DLD1 (cell line): ENCODE results near the gene KCNK18.
"Not testable (repeated sequence)": the region's sequence is repeated elsewhere in the genome, so short reads cannot be mapped to it uniquely, and the experiment has no call there.

Experiments used
- in situ Hi-C: cut with HindIII; loops from 2 replicates; pipeline ENCODE4 v1.10.0; 2017; ENCODE audit warnings: low sequenced_read_pairs

Gene KCNK18

DNA sequence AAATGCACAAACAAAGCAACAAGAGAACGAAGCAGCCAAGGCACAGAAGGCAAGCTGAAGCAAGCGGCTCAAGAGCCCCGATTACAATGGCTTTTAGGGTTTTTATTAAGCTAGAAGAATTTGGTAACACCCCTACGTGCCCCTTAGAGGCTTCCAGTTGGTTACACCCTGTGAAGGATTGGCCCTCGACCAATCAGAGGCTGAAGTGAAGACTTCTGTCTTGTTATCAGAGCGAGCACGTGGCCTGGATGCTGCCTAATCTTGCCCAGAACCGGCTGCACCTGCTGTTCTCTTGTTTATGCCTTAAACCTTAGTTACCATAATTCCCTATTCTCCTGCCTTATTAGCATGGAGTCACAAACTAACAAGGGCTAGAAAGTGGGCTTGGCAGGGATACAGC is 21.4 kb downstream of the KCNK18 start:
- in situ Hi-C loops: no loop called here

DNA sequence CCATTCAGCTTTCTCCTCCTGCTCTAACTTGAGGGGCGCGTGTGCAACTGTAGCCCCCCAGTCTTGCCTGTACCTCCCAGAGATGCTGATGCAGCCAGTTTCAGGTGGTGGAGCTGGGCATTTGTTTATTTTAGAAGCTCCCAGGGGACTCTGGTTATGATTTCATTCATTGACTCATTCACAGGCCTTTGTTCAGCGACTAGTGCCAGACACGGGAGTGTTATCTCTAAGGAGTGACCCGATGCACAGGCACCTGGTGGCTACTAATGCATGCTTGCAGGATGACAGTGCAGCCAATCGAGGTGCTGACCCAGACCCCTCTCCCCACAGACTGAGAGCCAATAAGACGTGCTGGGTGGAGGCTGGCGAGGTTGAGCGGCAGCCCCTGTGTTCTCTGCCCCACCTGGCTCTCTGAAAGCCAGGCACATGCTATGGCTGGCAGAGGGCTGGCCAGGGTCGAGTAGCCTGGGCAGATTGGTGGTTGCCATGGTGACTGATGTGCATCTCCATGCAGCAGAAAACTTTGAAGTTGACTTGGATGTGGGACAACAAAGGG is 23.9 kb downstream of the KCNK18 start:
- in situ Hi-C loops: no loop called here

DNA sequence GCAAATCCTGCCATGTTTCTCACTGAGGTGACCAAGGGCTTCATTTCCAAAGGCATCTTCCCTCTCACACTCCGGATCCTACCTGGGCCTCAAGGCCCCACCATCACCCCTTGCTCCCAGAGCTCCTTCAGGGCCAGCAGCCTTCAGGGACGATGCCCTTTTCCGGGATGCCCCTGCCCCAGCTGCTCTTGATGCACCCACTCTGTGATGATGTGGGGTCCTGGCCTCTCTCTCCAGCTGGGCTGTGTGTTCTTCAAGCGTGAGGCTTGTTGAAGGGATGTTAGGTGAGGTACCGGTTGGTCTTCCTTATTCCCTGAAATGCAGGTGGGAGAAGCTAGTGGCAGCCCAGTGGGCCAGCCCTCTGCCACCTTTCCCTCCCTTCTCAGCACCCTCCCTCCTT is 25.3 kb downstream of the KCNK18 start:
- in situ Hi-C loops: no loop called here

DNA sequence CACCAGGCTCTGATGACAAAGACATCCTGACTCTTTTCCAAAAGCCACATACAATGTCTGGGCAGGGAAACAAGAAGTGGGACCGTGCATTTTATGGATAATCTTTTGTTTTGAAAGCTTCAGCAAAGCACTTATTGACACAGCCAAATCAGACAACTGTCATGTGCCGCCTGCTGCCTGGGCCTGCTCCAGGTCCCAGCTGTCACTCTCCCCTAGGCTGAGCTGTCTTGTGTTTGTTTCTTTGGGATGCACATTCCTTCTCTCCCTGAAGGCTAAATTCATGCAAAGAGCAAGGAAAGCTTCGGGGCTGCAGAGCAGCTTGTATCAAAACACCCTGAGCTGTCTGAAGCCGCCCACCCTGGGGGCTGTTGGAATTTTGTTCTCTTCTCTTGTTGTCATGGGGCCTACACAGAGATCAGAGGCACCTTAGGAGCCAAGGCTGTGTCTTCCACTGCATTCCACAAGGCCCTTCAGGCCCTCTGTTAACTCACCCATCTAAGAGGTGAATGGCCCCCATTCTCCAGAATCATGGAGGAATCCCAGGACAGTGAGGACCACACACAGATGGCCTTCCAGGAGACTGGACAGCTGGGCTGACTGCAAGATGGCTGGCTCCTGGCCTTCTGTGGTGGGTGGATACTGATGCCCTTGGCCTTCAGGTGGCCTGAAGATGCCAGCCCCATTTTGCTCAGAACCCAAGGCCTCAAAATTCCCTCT is 25.8 kb downstream of the KCNK18 start:
- in situ Hi-C loops: no loop called here

DNA sequence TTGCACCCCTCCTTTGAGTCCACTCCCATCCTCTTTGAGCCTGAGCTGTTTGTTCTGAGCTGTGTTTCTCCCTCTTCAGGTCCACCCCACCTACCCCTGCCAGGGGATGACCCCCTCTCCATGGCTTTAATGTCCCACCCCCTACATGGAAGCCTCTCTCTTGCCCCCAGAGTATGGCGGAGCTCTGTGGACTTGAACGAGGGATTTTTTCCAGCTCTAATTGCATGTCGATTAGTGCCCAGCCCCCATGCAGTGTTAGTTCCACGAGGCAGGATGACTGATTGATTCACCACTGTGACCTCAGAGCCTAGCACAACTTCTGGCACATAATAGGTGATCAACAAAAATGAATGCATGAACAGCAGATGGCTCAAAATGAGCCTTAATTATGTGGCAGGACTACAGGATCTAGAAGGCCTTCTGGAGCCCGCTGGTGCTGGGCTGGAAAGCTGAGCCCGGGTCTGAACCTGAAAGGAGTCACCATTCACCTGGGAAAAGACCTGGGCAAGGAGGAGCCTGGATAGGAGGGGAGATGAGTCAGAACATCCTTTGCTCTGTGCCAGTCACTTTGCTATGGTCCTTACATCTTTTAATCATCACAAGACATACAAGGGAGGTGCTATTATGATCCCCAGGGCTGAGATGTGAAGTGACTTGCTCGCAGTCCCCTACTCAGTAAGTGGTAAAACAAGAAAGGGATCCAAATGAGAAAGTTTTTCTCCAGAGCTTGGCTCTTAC is 26.6 kb downstream of the KCNK18 start:
- in situ Hi-C loops: no loop called here

DNA sequence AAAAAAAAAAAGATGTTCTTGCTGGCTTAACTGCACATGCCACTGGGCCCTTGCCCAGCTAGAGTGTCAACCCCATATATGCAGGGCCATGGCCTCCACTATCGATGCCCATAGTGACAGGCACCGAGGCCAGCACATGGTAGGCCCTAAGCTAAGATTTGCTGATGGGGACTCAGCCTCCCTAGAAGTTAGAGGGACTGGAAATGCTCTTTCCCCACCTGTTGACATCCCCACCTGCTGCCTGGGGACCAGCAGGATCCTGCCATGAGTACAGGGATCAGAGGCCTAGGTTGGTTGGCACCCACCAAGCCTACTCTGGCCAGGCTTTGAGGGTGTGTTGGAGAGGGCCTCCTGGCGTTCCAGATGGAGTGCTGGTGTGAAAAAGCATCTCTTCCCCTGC is 27.6 kb downstream of the KCNK18 start:
- in situ Hi-C loops: no loop called here

DNA sequence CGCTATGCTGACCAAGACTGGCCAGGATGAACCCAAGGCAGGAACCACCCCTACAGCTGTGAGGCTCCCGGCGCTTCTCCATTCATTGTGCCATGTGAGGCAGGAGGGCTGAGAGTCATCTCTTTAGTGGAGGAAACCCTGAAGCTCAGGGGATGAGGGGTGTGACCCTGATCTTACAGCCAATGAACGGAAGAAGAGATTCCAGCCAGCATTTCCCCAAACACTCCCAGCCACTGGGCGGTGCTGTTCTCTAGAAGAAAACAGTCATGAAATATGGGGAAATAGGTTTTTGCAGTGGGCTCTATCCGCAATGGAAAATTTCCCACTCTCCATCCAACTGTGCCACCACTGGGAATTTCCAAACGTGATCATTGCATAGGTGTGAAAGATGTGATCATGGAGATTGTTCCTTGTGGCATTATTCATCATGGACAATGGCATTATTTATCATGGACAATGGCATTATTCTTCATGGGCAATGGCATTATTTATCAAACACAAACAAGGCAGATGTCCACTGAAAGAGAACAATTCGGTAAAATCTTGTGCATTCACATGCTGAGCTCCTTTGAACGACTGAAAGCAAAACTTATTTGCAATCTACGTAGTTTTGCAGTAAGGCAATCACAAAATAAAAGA is 29.6 kb downstream of the KCNK18 start:
- in situ Hi-C loops: no loop called here

DNA sequence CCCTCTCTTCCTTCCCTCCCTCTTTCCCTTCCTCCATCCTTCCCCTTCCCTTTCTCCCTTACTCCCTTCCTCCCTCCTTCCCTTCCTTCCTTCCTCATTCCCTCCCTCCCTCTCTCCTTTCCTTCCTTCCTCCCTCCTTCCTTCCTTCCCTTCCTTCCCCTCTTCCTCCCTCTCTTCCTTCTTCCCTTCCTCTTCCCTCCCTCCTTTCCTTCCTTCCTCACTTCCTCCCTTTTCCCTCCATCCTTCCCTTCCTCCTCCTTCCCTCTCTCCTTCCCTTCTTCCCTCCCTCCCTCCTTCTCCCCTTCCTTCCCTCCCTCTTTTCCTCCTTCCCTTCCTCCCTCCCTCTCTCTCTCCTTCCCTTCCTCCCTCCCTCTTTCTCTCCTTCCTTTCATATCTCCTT is 30.9 kb downstream of the KCNK18 start:
- in situ Hi-C loops: no loop called here

DNA sequence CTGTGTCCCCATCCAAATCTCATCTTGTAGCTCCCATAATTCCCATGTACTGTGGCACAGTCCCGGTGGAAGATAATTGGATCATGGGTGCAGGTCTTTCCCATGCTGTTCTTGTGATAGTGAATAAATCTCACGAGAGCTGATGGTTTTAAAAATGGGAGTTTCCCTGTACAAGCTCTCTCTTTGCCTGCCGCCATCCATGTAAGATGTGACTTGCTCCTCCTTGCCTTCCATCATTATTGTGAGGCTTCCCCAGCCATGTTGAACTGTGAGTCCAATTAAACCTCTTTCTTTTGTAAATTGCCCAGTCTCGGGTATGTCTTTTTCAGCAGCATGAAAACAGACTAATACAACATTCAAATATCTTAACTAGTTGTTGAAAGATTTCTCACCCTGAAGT is 32.8 kb downstream of the KCNK18 start:
- in situ Hi-C loops: not testable (repeated sequence)

DNA sequence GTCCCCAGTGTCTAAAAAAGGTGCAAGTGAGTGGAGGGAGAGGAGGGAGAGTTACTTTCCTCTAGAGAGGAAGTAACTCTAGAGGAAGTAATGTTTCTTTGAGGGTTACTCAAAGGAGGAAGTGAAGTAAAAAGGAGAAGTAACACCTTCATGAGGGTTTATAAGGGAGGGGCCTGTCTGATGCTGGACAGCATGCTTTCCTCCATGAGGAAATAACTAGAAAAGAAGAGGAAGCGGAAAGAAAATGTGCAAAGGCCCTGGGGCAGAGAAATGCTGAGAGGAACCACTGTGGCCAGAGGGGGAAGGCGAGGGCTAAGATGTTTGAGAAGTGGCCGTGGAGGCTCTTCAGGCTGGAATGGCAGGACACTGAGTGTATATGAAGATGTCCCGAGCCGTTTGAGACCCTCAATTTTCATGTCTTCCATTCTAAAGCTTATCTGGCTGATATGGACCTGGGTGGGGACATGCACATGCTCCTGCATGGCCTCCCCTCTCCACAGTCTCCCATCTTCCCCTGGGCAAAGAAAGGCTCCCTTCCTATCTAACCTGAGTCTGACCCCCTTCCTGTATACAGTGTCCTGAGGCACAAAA is 40.2 kb downstream of the KCNK18 start:
- in situ Hi-C loops: no loop called here

DNA sequence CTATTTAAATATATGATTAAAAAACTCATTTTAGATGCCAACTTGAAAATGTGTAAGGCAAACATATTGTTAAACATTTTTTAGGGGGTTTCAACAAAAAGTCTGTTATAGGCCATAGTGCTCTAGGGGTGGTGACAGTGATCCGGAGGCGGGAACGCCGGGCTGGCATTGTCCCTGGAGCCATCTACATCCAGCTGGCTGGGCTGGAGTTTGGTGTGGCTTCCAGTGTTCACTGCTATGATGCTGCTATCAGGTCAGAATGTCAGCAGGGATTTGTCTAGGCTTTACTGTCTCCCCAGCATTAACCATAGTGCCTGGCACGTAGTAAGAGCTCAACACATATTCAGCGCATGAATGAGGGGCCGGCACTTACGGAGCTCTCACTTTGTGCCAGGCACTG is 41.8 kb downstream of the KCNK18 start:
- in situ Hi-C loops: no loop called here

DNA sequence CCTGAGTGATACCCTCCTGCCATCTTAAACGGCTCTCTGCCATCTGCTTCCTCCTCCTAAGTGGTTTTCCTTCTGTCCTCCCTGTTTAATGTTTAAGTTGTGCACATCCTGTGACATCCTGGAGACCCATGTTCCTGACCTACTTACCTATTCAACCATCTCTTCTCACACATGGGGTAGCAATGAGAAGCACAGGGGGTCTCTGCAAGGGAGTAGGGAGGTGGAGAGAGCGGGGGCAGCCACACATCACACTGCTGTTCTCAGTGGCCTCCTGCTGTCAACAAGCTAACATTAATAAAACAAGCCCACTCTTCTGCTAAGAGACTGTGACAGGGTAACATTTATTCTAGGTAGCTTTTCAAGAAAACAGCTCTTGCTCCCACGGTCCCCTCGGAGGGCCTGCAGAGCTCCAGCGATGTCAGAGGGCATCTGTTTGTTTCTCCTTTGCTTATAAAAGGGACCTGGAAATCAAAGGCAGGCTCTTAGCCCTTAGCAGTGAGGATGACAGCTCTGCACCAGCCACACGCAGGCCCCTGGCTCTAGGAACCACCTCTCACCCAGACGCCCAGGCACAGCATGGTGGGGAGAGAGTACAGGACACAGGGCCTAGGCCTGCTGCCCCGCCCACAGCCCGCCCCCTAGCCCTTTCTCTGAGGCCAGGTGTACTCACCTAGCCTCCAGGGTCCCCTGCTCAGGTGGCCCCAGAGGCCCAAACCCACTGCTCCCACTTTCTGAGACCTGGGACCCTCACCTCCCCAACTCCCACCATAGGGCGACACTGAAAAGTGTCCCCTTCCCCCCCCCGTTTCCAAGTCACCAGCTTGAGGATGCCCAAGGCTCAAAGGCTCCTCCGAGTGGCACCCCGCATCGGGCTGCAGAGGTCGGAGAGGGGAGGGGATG is 42.7 kb downstream of the KCNK18 start:
- in situ Hi-C loops: no loop called here

DNA sequence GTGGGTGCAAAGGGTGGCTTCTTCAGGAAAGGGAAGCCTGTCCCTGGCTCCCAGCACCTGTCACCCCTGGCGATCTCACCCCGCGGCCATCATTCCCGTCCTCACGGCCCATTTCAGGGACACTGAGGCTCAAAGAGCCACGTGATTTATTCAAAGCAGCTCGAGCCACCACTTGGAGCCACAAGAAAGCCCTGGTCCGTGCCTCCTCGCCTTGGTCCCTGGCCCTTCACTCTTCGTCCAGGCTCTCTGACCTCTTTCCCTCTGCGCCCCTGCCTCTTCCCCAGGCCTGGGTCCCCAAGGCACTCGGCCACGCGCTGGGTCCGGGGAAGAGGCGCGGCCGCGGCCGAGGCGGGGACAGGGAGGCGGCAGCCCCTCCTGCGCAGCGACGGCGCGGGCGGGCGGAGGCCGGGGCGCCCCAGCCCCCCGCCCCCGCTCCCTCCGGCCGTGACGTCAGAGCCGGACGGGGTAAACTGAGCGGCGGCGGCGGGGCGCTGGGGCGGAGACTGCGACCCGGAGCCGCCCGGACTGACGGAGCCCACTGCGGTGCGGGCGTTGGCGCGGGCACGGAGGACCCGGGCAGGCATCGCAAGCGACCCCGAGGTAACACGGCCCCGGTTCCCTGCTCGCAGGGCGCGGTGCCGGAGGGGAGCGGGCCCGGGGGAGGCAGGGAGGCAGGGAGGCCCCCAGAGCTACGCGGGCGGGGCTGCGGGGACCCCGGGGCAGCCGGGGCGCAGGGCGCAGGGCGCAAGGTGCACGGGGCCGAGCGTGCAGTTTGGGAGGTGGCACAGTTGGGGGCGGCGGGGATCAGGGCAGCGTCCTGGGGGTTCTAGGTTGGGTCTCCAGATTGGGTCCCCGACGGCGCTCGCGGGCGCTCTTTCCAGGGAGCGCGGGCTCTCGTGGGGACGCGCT is 43.6 kb downstream of the KCNK18 start, which contains the start of gene SLC18A2:
Gene SLC18A2 (plus strand): TSS at position 494 of the 909 bp plus-strand sequence. CDS start 580 bp downstream, outside the sequence.
- in situ Hi-C loops: no loop called here

DNA sequence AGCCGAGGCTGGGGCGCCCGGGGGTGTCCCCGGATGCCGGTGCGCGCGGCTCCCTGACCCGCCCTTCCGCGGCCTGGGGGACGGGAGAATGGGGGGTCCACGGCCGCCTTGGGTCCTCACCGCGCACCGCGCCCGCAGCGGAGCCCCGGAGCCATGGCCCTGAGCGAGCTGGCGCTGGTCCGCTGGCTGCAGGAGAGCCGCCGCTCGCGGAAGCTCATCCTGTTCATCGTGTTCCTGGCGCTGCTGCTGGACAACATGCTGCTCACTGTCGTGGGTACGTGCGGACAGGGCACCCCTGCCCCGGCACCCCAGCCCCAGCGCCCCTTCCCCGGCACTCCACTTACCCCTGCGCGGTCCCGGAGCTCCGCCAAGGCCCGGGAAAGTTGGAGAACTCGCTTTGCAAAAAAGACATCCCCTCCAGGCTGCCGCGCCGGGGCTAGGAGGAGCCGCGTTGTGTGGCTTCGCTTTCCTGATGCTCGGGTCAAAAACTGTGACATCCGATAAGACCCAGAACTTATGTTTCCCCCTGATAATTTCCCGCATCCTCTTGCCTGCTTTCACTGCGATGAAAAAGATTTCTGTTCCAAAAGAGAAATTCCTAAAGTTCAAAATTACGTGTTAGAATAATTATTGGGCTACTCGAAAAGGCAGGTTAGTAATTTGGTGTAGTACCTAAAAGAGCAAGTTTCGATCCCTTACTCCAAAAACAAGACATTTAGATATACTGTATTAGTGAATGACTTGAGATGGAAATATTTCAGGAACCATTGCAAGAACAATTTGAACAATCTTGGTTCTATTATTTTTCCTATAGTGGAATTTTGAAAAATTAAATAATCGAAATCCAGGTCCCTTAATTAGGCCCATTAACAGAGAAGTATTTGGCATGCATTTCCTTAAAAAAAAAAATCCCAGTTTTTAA is 44.5 kb downstream of the KCNK18 start:
- in situ Hi-C loops: no loop called here

DNA sequence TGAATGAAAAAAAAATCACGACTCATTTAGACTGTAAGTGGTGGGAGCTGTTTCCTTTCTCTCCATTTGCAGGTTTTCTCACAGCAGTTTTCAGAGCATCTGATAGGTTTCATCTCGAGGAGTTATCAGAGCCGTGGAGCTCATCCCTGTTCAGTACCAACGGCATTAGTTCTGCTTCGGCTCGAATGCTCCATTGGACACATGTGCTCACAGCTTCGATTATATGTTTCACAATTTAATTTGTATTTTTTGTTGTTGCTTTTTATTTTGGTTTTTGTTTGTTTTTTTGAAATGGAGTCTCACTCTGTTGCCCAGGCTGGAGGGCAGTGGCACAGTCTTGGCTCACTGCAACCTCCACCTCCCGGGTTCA is 45.2 kb downstream of the KCNK18 start:
- in situ Hi-C loops: no loop called here

DNA sequence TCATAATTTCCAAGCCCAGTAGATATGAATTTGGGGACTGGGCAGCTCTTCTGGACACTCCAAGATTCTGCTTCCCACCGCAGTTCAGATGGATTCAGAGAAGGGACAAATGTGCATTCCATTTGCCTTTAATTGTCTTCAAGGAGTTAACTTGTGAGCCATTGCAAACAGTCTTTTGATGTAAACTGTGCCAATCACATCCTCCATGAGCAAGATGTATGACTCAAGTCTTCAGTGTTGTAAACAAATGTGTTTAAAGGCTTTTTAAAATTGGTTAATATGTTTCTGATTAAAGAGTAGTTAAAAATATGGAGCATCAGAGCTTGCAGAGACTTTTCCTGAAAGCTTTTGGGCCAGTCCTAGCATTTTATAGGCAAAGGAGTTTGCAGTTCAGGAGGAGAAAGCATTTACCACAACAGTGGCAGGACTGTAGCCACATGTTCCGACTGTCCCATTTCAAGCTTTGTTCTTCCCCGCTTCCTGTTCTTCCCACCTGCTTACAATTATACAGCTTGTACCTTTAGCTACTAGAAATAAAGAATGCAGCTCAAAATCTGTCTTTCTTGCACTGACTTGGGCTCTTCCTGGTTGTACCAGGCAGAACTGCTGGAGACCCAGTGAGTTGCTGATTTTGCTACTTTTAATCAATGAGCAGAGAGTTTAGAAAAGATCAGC is 49.8 kb downstream of the KCNK18 start:
- in situ Hi-C loops: no loop called here

DNA sequence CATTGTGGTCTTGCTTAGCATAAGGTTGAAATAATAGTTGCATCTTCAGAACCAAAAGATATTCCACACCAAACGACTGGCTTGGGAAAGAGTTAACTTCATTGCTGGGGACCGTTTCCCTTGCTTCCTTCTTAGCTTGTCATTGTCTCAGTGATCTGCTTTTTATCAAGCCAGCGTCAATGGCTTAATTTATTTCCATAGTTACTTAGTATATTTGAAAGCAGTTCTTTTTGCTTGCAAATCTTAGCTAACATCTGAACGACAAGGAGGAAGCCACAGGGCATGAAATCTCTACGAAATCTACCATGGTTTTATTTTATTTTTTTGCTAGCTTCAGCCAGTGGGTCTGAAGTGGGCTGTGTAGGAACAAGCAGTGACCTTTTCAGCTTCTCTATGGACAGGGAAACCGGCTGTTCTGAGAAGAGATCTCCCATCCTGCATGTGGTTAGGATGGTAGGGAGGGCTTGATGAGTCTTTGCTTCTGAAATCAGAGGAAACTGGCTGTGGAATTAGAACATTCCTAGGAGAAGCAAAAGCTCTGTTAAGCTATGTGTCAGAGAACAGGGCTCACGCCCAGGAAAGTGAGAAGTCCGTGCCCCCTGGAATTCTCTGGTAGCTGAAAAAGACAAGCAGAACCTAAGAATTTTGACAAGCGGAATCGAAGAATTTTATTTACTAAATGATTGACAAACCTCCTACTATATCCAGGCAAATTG is 51.6 kb downstream of the KCNK18 start:
- in situ Hi-C loops: no loop called here
